ENCODE results near the gene MOB2.

MOB2 gene

GRCh38 chr11:1486054-1486825, at the start of gene MOB2:
Gene MOB2, minus strand, starts transcription at chr11:1486779. Its CDS starts 223 bp downstream, at chr11:1486556.
- no peak for DNase-seq

- DNase-seq = no peak
These were observed 48.1 kb upstream of the MOB2 start for GRCh38 chr11:1534682-1535081.

GRCh38 chr11:1534171-1534570, 47.6 kb upstream of the MOB2 start:
- no peak for DNase-seq

GRCh38 chr11:1533342-1533725, 46.8 kb upstream of the MOB2 start:
- no peak for DNase-seq

- no peak for DNase-seq
These were observed 46.2 kb upstream of the MOB2 start for GRCh38 chr11:1532606-1533341.

- DNase-seq = no peak
These were observed 45.5 kb upstream of the MOB2 start for GRCh38 chr11:1532014-1532586.

GRCh38 chr11:1531449-1532013, 45.0 kb upstream of the MOB2 start:
- DNase-seq = no peak

GRCh38 chr11:1530686-1531448, 44.3 kb upstream of the MOB2 start:
- no peak for DNase-seq

GRCh38 chr11:1529774-1530173, 43.2 kb upstream of the MOB2 start:
- no peak for DNase-seq

GRCh38 chr11:1529286-1529685, 42.7 kb upstream of the MOB2 start:
- no peak for DNase-seq

GRCh38 chr11:1528710-1529109, 42.1 kb upstream of the MOB2 start:
- no peak for DNase-seq

GRCh38 chr11:1526785-1527184, 40.2 kb upstream of the MOB2 start:
- DNase-seq = no peak

GRCh38 chr11:1523779-1524178, 37.2 kb upstream of the MOB2 start:
- DNase-seq = no peak

- no peak for DNase-seq
These were observed 36.5 kb upstream of the MOB2 start for GRCh38 chr11:1523077-1523476.

GRCh38 chr11:1522081-1522424, 35.5 kb upstream of the MOB2 start:
- DNase-seq = no peak

- DNase-seq = no peak
These were observed 35.0 kb upstream of the MOB2 start for GRCh38 chr11:1521382-1522080.

GRCh38 chr11:1520663-1521267, 34.2 kb upstream of the MOB2 start:
- DNase-seq = no peak

GRCh38 chr11:1520209-1520662, 33.7 kb upstream of the MOB2 start:
- no peak for DNase-seq

- DNase-seq = no peak
These were observed 32.7 kb upstream of the MOB2 start for GRCh38 chr11:1519028-1520010.

- DNase-seq = no peak
These were observed 31.7 kb upstream of the MOB2 start for GRCh38 chr11:1518301-1518700.
